GM21786 (cell line): ENCODE data around the gene WDFY2.

Source experiments
- ATAC-seq: cut with Tn5 transposase; IDR thresholded peaks from one replicate; pipeline ENCODE4 v1.9.1; 2021; ENCODE audit not compliant: unreplicated experiment

The WDFY2 gene

DNA sequence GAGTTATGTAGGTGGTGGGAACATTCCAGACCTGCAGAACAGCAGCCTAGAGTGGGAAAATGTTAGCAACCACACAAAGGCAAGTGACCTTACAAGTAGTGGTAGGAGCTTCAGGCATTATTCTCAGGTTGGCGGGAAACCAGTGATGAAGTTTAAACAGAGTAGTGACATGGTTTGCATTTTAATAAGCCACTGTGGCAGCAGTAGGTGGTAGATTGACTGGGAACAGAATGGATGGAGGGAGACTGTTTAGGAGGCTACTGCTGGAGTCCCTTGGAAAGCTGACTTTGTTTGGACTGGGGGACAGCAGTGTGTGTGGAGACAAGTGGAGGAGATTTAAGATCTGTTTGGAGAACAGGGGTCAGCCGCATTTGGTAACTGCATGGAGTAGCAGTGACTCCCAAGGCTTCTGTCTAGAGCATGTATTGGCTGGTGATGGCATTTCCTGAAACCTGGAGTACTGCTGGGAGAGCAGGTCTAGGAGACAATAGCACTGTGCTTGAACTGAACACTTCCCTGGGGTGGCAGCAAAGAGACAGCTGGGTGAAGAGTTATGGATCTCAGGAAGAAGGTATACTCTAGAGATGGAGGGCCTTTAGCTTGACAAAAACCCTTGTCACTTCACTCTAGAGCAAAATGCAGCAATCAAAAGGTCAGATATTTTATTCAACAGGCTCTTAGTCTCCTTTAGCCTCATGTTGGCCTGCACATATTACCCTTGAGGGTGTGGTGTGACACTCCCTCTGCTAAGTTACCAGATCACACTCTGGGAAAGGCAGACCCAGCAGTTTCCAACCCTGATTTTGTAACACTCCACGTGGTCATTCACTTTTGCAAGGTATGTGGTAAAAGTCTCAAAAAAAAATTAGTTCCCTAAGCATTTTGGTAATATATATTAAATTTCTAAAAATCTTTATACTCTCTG, 149.4 kb downstream of the WDFY2 start:
- ATAC-seq, result no peak

- no peak for ATAC-seq
These were observed 150.5 kb downstream of the WDFY2 start for GRCh38 chr13:51734786-51735185.

DNA sequence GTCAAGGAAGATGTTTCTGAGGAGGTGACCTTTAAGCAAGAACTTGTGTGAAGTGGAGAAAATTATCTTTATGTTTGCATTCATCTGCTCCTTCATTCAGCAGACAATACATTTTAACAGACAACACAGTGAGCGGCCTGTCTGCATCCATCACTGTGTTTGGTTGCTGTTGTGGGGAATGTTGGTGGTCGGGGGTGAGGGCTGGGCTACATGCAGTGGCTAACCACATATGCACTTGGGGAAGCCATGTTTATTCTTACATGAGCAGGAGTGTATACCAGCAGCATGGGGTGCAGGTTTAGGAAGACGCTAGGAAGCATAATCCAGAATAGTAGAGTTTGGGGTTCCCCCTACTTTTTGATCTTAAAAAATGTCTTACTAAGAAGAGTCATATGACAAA, 153.3 kb downstream of the WDFY2 start:
- no peak for ATAC-seq

DNA sequence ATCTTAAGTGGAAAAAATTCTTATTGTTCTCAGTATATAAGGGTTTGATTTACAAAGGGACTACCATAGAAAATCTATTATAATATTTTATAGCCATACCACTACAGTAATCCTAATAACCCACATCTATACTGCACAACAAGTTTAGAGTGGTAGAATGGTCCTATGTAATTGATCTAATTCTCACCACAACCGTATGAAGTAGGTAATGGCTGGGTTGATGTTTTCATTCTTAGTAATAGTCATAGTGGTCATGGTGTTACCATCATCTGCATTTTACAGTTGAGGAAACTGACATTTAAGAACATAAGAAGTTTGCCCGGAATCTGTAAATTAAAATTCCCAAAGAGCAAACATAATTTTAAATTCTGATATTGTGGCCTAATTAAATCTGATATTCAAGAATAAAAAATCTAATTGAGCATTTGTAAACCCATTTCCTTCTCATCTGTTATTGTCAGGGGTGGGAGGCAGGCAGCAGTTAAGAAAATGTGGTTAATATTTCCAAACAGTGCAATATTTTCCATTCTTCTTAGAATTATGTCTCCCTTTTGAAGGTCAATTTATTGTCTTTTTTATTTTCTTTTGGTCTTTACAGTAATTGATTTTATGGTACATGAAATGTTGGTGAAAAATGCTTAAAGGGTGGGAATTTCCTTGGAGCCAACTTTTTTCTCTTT, 154.1 kb downstream of the WDFY2 start:
- no peak for ATAC-seq

DNA sequence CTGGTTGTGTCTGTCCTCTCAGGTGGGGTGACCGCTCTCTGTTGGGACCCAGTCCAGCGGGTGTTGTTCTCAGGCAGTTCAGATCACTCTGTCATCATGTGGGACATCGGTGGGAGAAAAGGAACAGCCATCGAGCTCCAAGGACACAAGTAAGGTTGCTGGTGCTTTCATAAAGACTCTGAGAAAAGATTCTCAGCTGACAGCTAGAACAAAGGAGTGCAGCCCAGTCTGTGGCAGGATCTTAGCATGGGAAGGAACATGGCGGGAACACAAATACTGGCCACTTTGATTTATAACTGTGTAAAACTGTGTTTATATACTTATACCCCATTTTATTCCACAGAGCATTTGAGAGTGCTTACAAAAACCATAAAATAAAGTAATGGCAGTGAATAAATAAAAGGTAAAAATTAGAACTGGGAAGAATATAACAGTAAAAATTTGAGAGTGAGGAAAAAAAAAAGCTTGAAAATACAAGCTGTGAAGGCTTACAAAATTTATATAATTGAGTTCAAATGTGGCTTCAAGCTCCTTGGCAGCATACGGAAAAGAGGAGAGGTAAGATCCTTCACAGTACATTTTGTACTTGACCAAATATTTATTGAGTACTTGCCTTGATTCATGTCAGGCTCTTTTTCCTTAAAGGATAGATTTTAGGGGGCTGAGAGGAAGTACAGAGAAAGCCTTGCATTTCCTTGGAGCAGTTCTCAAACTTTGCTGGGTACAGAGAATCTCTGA, 154.9 kb downstream of the WDFY2 start:
- ATAC-seq, result no peak

DNA sequence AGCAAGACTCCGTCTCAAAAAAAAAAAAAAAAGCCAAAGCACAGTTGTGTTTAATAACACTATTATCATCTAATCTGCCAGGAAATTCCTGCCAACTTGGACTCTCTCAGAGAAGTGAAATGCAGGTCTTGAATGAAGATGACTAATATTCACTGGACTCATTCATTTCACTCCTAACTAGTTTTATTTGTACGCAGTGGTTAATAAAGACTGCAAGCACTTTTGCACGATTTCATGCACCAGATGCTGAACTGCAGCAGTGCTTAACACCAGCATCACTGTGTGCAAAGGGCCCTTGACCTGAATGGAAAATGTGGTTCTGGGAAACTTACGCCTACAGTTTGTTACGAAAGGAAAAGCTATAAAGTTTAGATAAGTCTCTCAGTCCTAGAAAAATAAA, 156.4 kb downstream of the WDFY2 start:
- ATAC-seq, result no peak

- no peak for ATAC-seq
These were observed 157.8 kb downstream of the WDFY2 start for GRCh38 chr13:51742031-51742430.

GRCh38 chr13:51742611-51743010, 158.3 kb downstream of the WDFY2 start:
- ATAC-seq, result no peak

GRCh38 chr13:51745243-51745642, 161.0 kb downstream of the WDFY2 start:
- no peak for ATAC-seq

- no peak for ATAC-seq
These were observed 162.5 kb downstream of the WDFY2 start for GRCh38 chr13:51746802-51747201.

- ATAC-seq, result no peak
These were observed 163.5 kb downstream of the WDFY2 start for GRCh38 chr13:51747438-51748434.

GRCh38 chr13:51756651-51757050, 172.4 kb downstream of the WDFY2 start:
- no peak for ATAC-seq

DNA sequence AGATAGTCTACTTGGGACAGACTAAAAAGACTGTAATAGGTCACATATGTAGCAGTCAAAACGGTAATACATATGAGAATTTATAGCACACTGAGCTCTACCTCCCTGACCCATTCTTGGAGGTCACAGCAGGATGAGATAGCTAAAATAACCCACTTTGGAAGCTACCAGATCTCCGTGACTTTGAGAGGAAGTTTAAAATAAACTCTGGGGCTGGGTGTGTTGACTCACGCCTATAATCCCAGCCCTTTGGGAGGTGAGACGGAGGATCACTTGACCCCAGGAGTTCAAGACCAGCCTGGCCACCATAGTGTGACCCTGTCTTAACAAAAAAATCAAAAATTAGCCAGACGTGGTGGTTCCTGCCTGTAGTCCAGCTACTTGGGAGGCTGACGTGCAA, 174.4 kb downstream of the WDFY2 start:
- no peak for ATAC-seq

GRCh38 chr13:51759240-51759639, 175.0 kb downstream of the WDFY2 start:
- ATAC-seq, result no peak

- ATAC-seq, result no peak
These were observed 176.3 kb downstream of the WDFY2 start for GRCh38 chr13:51760592-51760991.

- ATAC-seq, result no peak
These were observed 177.5 kb downstream of the WDFY2 start for GRCh38 chr13:51761643-51762350.

DNA sequence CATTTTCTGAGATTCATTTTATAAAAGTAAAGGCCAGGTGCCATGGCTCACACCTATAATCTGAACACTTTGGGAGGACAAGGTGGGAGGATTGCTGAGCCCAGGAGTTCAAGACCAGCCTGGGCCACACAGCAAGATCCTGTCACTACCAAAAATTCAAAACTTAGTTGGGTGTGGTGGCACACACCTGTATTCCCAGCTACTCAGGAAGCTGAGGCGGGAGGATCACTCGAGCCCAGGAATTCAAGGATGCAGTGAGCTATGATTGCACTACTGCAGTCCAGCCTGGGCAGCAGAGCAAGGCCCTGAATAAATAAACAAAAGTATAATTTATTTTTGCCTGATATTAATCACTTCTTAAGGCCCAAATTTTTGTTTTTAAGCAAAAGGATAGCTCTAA, 179.2 kb downstream of the WDFY2 start:
- no peak for ATAC-seq

DNA sequence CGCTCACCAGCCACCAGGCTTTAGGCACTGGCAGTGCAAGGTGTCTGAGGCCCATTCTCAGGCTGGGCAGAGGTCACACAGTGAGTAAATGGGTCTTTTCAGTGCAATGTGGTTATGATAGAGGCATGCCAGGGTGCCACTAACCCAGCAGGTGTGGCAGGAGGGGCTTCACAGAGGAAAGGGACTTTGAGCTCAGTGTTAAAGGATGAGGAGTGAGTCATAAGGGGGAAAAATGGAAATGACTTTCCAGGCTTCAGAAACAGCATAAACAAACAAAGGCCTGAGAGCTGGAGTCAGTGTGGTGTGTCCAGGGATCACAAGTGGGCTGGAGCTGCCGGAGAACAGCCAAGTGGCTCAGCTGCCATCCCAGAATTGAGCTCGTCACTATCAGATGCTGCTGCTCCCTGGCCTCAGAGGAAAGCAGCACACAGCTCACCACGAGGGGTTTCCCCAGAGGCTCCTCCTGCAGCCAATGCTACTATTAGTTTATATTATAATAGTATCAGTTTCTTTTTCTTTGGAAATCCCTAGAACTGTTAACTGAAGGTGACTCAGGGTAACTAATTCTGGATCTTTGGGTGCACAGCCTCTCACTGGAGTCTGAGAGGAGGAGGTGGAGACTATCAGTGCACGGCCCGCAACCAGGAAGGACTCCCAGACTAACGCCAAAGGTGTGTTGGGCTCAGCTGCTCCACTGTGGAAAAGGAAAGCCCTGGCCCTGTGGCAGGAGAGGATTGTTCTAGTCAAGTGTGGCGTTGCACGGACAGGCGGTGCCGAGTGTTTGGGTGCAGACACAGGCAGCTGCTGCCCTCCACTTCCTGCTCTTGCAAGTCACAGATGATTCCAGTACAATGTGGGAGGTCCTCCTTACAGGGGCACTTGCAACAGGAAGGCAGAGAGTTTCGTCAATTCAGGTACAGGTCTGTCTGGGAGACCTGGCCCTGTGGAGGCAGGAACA, 180.2 kb downstream of the WDFY2 start:
- peak; percentile 78 for ATAC-seq

GRCh38 chr13:51765142-51765515, 180.9 kb downstream of the WDFY2 start:
- ATAC-seq, result no peak
